GM03348 (cell line): ENCODE results near the gene SLC1A6.
A peak's percentile ranks its signal among the peaks of the same experiment; 100 is the strongest.
"Not testable (repeated sequence)": the region's sequence is repeated elsewhere in the genome, so short reads cannot be mapped to it uniquely, and the experiment has no call there.

Experiments
- DNase-seq: peaks from one replicate; pipeline ENCODE4 v3.0.0; 2012; ENCODE audit warnings: low spot score

SLC1A6 gene

DNA sequence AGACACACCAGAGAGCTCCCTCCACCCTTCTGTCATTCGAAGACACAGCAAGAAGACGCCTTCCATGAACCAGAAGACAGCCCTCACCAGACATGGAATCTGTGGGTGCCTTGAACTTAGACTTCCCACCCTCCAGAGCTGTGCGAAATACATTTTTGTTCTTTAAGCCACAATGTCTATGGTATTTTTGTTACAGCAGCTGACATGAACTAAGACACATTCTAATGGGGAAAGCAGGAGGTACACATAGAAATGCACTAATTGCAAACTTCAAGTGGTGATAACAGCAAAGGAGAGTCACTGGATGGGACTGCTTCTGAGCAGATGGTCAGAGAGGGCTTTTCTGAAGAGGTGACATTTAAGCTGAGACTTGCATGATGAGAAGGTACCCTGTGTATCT lies 22.2 kb downstream of the SLC1A6 start:
- DNase-seq, result no peak

DNA sequence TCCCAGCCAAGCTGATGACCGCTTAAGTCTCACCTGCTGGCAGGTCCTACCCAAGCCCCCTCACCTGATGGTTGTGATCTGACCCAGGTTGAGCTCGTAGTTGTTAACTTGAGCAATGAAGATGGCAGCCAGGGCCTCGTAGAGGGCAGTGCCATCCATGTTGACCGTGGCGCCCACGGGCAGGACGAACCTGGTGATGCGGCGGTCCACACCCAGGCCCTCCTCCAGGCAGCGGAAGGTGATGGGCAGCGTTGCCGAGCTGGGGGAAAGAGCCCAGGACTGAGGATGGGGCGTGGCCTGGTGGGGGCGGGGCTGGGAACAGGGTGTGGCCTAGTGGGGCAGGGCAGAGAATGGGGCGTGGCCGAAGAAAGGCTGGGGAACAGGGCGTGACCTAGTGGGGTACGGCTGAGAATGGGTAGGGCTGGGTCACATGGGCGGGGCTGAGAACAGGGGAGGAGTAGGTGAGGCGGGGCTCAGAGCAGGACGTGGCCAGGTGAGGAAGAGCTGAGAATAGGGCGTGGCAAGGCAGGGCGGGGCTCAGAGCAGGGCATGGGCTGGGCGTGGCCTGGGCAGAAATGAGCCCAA lies 25.5 kb downstream of the SLC1A6 start:
- no peak for DNase-seq

DNA sequence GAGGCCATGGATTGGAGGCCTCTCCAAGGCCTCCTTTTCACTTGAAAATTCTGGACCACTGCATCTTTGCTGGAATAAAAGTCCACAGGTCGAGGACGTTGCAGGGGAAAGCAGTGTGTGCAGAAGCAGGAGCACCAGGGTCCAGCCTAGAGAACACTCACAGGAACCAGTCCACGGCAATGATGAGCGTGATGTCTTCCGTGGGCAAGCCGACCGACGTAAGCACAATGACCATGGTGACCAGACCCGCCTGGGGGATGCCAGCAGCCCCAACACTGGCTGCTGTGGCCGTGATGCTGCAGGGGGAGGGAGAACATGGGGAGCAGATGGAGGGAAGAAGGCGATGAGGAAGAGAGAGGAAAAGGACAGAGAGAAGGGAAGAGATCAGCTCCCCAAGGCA lies 26.9 kb downstream of the SLC1A6 start:
- DNase-seq, result no peak

DNA sequence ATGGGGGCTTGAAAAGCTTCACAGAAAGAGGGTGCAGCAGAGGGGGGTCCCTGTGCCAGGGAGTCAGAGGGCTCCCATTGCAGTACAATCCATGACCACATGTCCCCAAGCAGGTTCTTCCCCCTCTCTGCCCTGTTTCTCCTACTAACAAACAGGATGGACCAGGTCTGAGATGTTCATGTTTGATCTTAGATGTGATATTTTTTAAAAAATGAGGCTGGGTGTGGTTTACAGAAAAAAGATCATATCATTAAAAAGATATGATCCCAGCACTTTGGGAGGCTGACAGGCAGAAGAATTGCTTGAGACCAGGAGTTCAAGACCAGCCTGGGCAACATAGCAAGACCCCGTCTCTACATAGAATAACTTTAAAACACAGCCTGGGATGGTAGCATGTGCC lies 29.2 kb downstream of the SLC1A6 start:
- no peak for DNase-seq

DNA sequence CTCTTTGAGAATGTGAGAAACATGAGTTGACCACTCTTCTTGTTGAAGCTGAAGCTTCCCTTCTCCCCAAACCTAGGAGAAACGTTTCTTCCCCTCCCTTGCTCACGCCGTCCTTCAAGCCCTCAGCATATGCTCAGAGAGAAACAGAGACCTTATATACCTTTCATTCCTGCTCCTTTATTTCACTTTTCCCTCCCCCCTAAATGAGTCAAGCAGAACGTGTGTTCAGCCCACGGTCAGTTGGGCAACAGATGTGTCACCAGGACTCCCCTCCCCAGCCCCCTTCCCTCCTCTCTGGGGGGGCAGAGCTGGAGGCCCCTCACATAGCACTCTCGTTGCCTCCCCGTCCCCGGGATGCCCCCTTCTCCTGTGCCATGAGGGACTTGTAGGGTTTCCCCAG lies 29.8 kb downstream of the SLC1A6 start:
- DNase-seq, result no peak

DNA sequence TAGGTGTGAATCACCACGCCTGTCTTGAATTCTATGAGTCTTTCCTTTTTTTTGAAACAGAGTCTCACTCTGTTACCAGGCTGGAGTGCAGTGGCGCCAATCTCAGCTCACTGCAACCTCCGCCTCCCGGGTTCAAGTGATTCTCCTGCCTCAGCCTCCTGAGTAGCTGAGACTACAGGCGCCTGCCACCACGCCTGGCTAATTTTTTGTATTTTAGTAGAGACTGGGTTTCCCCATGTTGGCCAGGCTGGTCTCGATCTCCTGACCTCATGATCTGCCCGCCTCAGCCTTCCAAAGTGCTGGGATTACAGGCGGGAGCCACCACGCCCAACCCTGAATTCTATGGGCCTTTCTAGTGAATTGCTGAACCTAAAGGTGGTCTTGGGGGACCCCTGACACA lies 30.3 kb downstream of the SLC1A6 start:
- not testable (repeated sequence) for DNase-seq

DNA sequence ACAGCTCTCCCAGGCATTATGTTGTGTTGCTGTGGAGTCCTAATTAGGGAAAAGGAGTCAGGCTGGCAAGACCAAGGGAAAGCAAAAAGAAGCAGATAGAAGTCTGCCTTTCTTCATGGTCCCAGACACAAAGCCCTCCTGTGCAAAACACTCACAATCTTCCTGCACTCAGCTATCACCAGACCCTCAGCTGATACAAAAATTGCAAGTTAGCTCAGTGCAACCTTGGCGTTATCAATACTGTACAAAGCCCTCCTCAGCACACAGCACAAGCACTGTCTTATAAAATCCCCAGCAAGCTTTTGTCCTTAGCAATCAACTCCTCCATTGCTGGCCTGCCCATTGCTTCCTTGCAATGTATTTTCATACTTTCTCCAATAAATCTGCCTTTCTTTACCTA lies 35.2 kb downstream of the SLC1A6 start:
- DNase-seq, result no peak

DNA sequence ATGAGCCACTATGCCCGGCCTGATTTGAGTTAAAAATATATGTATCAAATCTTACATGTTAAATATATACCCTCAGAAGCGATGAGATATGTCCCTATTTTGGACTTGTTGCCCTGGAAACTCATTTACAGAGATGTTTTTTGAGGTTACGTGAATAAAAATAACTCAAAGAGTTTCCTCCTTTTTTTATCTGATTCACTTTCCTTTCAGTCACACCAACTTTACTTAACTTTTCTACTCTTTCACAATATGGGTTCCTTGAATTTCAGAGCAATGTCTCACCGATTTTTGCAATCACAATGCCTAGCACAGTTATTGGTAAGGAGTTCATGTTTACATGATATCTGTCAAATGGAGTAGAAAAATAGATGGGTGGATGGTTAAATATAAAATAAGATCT lies 36.1 kb downstream of the SLC1A6 start:
- peak; percentile 15 for DNase-seq

DNA sequence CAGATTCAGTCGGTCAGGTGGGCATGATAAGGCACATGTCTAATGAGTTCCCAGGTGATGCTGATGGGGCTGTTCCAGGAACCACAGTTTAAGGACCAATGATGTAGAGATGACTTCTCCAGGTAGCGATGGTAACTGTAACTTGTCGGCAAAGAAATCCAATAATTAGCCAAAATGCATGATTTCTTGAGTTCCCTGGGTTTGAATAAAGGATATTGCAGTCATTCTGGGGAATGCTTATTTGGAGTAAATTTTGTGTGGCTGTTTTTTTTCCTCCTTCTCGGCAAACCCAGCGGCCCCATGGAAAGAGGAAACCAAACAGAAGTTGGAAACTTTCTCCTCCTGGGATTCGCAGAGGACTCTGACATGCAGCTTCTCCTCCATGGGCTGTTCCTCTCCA lies 38.5 kb downstream of the SLC1A6 start, which contains the start of gene OR7C2:
Gene OR7C2, plus strand, starts transcription at position 301 of the 400 bp plus-strand sequence. Its CDS starts 0 bp downstream, at position 301.
- DNase-seq, result no peak

DNA sequence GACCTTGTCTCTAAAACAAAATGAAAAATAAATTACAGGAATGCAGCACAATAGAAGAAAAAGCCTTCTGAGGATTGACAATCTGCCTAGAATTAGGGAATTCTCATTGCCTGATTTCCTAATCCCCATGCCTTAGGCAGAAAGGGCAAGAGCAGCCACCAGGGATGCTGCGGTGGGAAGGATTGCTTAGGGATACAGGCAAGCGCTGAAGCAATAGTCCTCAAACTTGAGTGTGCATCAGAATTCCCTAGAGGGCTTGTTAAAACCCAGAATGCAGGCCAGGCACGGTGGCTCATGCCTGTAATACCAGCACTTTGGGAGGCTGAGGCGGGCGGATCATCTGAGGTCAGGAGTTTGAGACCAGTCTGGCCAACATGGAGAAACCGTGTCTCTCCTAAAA lies 39.4 kb downstream of the SLC1A6 start:
- no peak for DNase-seq

DNA sequence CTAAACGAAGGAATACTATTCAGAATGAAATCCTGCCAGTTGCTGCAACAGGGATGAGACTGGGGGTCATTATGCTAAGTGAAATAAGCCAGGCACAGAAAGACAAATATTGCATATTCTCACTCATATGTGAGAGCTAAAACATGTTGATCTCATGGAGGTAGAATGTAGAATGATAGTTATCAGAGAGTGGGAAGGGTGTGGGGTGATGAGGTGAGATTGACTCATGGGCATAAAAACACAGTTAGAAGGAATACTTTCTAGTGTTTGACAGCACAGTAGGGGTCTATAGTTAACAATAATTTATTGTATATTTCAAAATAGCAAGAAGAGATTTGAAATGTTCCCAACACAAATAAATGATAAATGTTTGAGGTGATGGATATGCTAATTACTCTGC lies 46.2 kb downstream of the SLC1A6 start:
- no peak for DNase-seq

DNA sequence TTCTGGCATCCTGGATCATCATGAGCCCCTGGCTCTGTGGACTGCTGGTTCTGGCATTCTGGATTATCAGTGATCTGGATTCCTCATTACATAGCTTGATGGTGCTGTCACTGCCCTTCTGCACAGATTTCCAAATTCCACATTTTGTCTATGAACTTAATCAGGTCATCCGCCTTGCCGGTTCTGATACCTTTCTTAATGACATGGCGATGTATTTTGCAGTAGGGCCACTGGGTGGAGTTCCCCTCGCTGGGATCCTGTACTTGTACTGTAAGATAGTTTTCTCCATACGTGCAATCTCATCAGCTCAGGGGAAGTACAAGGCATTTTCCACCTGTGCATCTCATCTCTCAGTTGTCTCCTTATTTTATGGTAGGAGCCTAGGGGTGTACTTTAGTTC lies 62.8 kb downstream of the SLC1A6 start:
- DNase-seq, result no peak

DNA sequence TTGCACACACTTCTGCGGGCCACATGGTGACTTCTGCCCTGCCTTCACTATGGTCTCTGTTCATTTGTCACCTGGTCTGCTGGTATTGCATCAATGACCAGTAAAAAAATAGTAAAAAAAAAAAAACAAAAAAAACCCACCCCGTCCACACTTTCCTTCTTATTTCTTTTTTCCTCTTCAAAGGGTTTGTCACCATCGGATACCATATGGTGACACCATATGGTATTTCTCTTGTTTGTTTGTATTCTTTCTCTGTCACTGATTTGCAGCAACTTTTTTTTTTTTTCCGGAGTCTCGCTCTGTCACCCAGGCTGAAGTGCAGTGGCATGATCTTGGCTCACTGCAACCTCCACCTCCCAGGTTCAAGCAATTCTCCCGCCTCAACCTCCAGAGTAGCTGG lies 64.5 kb downstream of the SLC1A6 start:
- DNase-seq, result no peak

DNA sequence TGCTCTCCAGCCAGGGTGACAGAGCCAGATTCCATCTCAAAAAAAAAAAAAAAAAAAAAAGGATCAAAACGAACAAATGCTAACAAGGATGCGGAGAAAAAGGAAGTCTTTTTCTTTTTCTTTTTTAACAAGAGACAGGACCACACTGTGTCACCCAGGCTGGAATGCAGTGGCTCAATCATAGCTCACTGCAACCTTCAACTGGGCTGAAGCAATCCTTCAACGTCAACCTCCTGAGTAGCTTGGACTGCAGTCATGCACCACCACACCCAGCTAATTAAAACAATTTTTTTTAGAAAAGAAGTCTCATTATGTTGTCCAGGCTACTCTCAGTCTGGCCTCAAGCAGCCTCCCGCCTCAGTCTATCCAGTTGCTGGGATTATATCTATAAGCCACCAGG lies 73.0 kb downstream of the SLC1A6 start:
- DNase-seq, result no peak

DNA sequence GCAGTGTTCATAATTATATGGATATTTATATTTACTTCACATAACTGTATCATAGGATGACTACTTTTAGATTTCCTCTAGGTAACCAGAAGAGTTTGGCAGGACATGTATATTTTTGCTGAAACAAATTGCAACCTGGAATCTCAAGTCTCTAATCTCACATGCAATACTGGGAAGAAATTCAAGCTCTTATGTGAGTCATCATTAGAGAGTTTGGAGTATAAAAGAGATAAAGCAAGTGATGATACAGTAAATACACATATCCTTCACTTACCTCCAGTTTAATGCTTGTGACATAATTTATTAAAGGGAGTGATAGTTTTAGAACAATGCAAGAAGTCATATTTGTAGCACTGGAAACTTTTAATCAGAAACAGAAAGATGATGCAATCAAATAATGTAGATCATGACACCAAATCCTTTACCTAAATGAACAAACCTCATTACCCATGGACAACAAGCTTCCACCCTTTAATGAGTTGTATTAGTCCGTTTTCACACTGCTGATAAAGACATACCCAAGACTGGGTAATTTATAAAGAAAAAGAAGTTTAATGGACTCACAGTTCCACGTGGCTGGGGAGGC lies 77.9 kb downstream of the SLC1A6 start:
- DNase-seq, result no peak
